ENCODE results near the gene NCAPH2.

Gene NCAPH2

DNA sequence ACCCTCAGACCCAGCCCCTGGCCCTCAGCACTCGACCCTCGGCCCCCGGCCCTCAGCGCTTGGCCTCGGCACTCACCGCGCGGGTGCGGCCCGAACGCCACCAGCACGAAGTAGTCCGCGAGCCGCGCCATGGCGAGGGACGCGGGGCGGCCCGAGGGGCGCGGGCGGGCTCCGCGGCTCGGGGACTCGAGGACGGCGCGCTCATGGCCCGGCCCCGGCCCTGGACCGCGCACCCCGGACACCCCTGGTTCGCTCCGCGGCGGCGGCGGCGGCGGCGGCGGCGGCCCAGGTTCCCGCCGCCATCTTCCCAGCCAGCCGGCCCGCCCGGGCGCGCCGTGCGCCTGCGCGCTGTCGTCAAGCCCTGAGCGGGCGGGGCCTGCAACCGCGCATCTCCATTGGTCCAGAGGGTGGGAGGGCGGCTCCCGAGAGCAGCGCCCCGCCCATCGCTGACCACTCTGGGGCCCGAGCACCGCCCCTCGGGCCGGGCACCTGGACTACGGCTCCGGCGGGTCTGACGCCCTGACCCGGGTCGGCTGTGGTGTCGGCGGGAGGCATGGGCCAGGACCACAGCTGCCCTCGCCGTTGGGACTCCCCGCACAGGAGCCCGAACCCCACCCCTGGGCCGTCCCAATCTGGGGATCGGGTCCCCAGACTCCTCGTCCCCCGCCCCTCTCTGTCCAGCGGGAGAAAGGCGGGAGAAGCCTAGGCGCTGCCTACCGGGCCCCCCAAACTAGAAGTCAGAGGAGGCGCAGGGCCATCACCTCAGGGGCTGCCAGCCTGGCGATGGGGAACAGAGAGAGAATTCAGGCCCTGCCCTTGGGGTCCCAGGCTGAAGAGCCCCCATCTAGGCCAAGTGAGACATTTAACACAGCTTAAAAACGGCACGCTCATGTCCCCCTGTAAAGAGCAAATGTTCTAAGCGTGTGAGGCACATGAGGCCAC lies 33.0 kb upstream of the NCAPH2 start, which contains the start of gene SBF1:
SBF1 (minus strand) TSS at position 326 of the 942 bp plus-strand sequence; CDS start at position 131, 195 bp downstream.
- TF ChIP-seq, protein P1, sequence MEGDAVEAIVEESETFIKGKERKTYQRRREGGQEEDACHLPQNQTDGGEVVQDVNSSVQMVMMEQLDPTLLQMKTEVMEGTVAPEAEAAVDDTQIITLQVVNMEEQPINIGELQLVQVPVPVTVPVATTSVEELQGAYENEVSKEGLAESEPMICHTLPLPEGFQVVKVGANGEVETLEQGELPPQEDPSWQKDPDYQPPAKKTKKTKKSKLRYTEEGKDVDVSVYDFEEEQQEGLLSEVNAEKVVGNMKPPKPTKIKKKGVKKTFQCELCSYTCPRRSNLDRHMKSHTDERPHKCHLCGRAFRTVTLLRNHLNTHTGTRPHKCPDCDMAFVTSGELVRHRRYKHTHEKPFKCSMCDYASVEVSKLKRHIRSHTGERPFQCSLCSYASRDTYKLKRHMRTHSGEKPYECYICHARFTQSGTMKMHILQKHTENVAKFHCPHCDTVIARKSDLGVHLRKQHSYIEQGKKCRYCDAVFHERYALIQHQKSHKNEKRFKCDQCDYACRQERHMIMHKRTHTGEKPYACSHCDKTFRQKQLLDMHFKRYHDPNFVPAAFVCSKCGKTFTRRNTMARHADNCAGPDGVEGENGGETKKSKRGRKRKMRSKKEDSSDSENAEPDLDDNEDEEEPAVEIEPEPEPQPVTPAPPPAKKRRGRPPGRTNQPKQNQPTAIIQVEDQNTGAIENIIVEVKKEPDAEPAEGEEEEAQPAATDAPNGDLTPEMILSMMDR (IDR thresholded peaks at IDR 0.05; ENCODE audit: low read depth, low read length) = no peak
- peak within 1 kb of the TSS; percentile 73 for H3K4me3 ChIP-seq (ENCODE audit: low read depth, low read length)

DNA sequence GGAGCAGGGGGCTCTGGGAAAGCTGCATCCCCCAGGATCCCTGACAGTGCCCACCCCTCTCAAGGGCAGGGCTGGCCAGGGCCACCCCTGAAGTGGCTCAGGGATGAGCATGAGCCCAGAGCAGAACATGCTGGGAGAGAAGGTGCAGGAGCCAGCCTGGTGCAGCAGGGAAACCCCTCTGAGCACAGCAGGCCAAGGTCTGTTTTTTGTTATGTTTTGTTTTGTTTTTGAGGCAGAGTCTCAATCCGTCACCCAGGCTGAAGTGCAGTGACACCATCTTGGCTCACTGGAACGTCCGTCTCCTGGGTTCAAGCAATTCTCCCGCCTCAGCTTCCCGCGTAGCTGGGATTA lies 32.4 kb upstream of the NCAPH2 start:
- H3K4me3 ChIP-seq (ENCODE audit: low read depth, low read length) = peak overlapping the region; percentile 52
- TF ChIP-seq, protein P1 (IDR thresholded peaks at IDR 0.05; ENCODE audit: low read depth, low read length) = no peak

DNA sequence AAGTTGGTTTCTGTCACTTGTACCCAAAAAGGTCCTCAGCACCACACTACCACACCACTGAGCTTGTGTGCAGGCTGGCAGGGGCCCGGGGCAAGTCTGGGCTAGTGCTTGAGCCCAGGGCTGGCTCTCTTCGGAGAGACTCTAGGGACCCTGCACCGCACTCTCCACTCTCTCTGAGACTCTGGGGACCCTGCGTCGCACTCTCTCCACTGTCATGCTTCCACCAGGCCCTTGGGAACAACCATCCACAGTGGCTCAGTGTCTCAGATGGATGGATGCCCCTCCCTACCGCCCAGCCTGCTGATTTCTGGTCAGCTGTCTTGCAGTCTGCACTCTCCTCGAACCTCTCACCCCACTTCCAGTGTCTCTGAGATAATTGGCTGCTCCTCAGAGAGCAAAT lies 31.2 kb upstream of the NCAPH2 start:
- no peak overlapping the region for H3K4me3 ChIP-seq (ENCODE audit: low read depth, low read length)
- TF ChIP-seq, protein P1 (IDR thresholded peaks at IDR 0.05; ENCODE audit: low read depth, low read length) = no peak

DNA sequence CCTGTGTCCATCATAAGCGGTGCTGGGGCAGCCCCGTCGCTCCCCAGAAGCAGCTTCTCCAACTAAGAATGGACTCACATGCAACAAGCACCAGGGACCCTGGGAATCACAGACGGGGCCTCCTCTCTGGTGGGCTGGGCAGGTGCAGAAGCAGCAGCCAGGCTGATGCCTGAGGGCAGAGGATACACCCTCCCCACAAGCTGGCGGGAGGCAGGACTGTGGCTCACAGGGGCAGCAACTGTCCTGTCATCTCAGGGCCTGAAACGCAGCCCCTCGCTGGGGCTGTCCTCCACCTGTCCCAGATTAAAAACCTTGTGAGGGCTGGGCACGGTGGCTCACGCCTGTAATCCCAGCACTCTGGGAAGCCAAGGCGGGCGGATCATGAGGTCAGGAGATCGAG lies 30.1 kb upstream of the NCAPH2 start:
- TF ChIP-seq, protein P1 (IDR thresholded peaks at IDR 0.05; ENCODE audit: low read depth, low read length) = no peak
- H3K4me3 ChIP-seq (ENCODE audit: low read depth, low read length) = no peak overlapping the region

DNA sequence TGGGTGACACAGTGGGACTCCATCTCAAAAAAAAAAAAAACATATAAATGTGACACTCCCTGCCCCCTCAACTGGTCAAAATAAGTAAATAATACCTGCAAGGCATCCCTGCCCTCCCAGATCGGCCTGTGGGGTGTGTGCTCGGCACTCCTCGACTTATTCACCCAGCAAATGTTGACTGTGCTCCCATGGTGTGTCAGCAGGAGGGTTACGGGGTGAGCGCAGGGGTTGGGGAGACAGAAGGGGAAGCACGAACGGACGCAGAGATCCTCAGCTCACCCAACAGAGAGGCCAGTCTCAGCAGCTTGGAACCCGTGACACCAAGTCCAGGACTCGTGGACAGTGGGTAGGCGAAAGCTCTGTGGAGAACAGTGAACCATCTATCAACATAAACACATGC lies 28.3 kb upstream of the NCAPH2 start:
- TF ChIP-seq, protein P1 (IDR thresholded peaks at IDR 0.05; ENCODE audit: low read depth, low read length) = no peak
- H3K4me3 ChIP-seq (ENCODE audit: low read depth, low read length) = no peak overlapping the region

DNA sequence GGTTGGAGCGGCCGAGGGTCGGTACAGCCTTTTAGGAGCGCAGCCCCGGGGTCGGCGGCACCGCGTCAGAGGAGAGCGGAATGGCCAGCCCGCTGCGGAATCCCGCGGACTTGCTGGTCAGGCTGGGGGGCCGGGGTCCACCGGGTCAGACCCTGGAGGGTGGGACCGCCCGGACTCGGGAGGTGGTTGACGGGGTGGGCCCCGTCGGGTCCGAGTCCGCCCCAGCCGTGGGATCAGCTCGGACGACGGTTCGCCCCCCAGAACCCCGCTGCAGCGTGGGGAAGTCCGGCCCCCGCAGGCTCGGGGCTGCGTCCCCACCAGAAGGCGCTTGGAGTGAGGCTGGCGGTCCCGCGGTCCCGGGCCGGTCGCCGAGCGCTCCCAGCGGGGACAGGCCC lies 27.0 kb upstream of the NCAPH2 start:
- TF ChIP-seq, protein P1 (IDR thresholded peaks at IDR 0.05; ENCODE audit: low read depth, low read length) = no peak
- H3K4me3 ChIP-seq (ENCODE audit: low read depth, low read length) = peak overlapping the region; percentile 64

DNA sequence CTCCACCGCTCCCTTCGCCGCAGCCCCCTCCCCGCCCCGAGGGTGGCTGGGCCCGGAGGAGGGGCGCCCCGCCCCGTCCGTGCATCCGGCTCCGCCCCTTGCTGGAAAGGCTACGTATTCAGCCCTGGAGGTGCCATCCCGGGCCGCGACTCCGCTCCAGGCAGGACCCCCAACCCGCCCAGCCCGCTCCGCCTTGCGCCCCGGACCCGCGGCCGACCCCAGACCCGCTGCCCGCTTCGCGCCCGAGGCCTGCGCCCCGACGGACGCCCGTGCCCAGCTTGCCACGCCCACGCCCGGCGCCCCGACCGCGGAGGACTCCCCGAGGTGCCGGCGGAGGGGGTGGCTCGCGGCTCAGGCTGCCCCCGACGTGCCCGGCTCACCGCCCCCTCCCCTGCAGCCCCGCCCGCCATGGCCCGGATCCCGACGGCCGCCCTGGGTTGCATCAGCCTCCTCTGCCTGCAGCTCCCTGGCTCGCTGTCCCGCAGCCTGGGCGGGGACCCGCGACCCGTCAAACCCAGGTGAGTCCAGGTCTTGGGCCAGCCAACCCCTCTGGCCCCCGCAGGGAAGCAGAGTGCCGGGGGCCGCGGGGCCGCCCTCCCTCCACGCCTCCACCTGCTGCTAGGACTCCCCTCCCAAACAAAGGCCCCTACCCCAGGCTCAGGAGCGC lies 26.5 kb upstream of the NCAPH2 start, which contains the start of gene ADM2:
ADM2 (plus strand) TSS at position 104 of the 667 bp plus-strand sequence; CDS start at position 409, 305 bp downstream.
- peak within 1 kb of the TSS; percentile 64 for H3K4me3 ChIP-seq (ENCODE audit: low read depth, low read length)
- TF ChIP-seq, protein P1 (IDR thresholded peaks at IDR 0.05; ENCODE audit: low read depth, low read length) = no peak
